Measurements from ENCODE around the gene CRKL. TPM values are rescaled to one million over a fixed set of nuclear protein-coding genes. Genes with fewer than 3 reads are reported as not detected.
"Not testable (repeated sequence)": the region's sequence is repeated elsewhere in the genome, so short reads cannot be mapped to it uniquely, and the experiment has no call there.

Gene CRKL
- total and polyA plus RNA-seq, 12 donors = 19.2 to 76.9 (median 54.4) TPM

- ATAC-seq (no peak), DNase-seq (no peak)
- Histone ChIP-seq H3K9me3 (no peaks in the 10 kb centered on the region), H3K27ac (no peak overlapping the region), H3K4me1 (peaks cover 0 to 57% (median 20%) of the 10 kb centered on the region in 9 donors), H3K27me3 (no peaks in the 10 kb centered on the region), H3K4me3 (no peak overlapping the region), H3K36me3 (peaks cover 0 to 31% (median 7%) of the 10 kb centered on the region in 9 donors)
- WGBS, 2 donors = 90 to 92% methylated on average over 4 of the region's 4 CpGs
- intact Hi-C loops (cut with DNase I) = no loop called here
- no peak for TF ChIP-seq CTCF (IDR thresholded peaks at IDR 0.05)
Observed at GRCh38 chr22:20931126-20931654, 14.0 kb downstream of the CRKL start.

GRCh38 chr22:20933910-20934309 lies 16.7 kb downstream of the CRKL start:
- Histone ChIP-seq H3K27ac (no peak overlapping the region), H3K4me3 (no peak overlapping the region), H3K9me3 (no peaks in the 10 kb centered on the region), H3K36me3 (peaks cover 0 to 52% (median 13%) of the 10 kb centered on the region in 9 donors), H3K27me3 (no peaks in the 10 kb centered on the region), H3K4me1 (peaks cover 8 to 61% (median 34%) of the 10 kb centered on the region in 9 donors)
- no peak for DNase-seq
- intact Hi-C loops (cut with DNase I) = no loop called here
- TF ChIP-seq CTCF (IDR thresholded peaks at IDR 0.05) = no peak
- no peak for ATAC-seq
- WGBS, 2 donors = 94 to 97% methylated on average over 7 of the region's 7 CpGs

GRCh38 chr22:20935049-20935448 lies 17.8 kb downstream of the CRKL start:
- Histone ChIP-seq H3K36me3 (peaks cover 0 to 52% (median 13%) of the 10 kb centered on the region in 9 donors), H3K4me1 (peaks cover 8 to 65% (median 40%) of the 10 kb centered on the region in 9 donors)
- H3K9me3 ChIP-seq; H3K27me3 ChIP-seq; ATAC-seq; intact Hi-C loops (cut with DNase I); DNase-seq; H3K27ac ChIP-seq; H3K4me3 ChIP-seq: not testable (repeated sequence)
- WGBS, 2 donors = 94 to 95% methylated on average over 9 of the region's 9 CpGs

- intact Hi-C loops (cut with DNase I); ATAC-seq; H3K4me3 ChIP-seq; H3K9me3 ChIP-seq; H3K27me3 ChIP-seq; H3K27ac ChIP-seq; DNase-seq: not testable (repeated sequence)
- WGBS, 2 donors = 85 to 89% methylated on average over 11 of the region's 11 CpGs
- H3K36me3 ChIP-seq = peaks cover 0 to 55% (median 13%) of the 10 kb centered on the region in 9 donors
- peaks cover 8 to 71% (median 49%) of the 10 kb centered on the region in 9 donors for H3K4me1 ChIP-seq
Observed at GRCh38 chr22:20935780-20936539, 18.8 kb downstream of the CRKL start.

GRCh38 chr22:20937031-20937793 lies 20.0 kb downstream of the CRKL start:
- DNase-seq (no peak), ATAC-seq (peak in 4 of 8 donors; percentile 15 to 38 (median 28))
- Histone ChIP-seq H3K27ac (no peak overlapping the region), H3K4me1 (peaks cover 8 to 70% (median 53%) of the 10 kb centered on the region in 9 donors), H3K9me3 (no peaks in the 10 kb centered on the region), H3K27me3 (no peaks in the 10 kb centered on the region), H3K4me3 (no peak overlapping the region), H3K36me3 (peaks cover 0 to 56% (median 13%) of the 10 kb centered on the region in 9 donors)
- WGBS, 2 donors = 73 to 76% methylated on average over 12 of the region's 12 CpGs
- no peak for TF ChIP-seq CTCF (IDR thresholded peaks at IDR 0.05)
- intact Hi-C loops (cut with DNase I) = no loop called here
